Measurements from ENCODE around the gene LHCGR. TPM values are rescaled to one million over a fixed set of nuclear protein-coding genes. Genes with fewer than 3 reads are reported as not detected.
"Not testable (repeated sequence)": the region's sequence is repeated elsewhere in the genome, so short reads cannot be mapped to it uniquely, and the experiment has no call there.

LHCGR gene
- total RNA-seq, 1 experiment from 2014 or later: not detected

DNA sequence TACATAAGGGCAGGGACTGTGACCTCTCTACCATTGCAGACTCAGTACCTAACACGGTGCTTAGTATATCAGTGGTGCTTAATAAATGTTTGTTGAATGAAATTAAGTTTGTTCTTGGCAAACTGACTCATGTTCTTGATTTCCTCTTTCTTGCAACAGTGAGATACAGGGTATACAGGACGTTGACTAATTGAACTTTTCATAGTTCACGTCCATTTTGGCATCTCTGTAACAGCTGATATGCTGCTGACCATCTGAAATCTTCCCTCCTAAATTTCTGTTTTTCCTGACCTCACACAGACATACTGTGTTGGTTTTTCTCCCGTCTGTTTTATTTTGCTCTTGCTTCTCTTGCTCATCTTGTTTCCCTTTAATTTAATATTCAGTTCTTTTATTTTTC, 44.2 kb downstream of the LHCGR start:
- DNase-seq (ENCODE audit: low spot score): no peak

DNA sequence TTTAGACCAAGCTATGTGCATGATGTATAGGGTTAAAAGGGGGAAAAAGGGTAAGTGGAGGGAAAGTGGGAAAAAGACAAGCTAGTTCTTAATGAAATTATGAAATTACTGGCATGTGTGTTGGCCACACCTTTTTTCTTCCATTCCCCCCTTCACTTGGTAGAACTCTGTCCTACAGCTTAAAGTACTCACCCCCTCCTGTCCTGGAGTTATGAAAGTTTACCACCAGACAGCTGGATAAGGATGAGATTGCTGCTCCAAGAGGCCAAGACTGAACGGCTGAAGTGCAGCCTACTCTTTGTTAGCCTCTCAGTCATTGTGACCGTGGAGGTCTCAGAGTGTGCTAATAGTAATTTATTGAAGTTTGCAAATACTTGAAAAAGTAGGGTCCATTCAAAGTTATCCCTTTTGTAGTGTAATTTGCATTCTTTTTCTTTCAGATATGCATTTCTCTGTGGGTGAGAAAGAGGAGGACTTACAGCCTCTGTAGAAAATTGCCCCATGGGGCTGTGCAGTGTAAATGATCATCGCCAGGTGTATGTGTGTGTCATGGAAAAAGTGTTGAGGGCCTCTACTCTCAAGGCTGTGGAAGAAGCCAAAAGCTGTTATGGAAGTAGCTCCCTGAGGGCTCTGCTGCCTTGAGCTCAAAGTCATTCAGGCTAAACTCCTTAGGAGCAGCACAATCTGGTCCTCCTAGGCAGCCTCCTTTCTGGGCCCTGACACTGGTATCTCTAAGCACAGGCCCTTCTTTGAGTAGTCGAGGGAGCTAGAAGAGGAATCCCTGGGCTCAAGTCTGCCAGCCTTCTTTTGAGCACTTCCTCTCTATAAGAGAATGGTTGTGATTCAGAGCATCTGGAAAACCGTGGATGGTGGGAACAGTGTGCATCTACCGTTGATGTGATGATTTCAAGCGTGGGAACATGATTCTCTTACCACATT, 46.2 kb downstream of the LHCGR start:
- DNase-seq (ENCODE audit: low spot score): no peak

DNA sequence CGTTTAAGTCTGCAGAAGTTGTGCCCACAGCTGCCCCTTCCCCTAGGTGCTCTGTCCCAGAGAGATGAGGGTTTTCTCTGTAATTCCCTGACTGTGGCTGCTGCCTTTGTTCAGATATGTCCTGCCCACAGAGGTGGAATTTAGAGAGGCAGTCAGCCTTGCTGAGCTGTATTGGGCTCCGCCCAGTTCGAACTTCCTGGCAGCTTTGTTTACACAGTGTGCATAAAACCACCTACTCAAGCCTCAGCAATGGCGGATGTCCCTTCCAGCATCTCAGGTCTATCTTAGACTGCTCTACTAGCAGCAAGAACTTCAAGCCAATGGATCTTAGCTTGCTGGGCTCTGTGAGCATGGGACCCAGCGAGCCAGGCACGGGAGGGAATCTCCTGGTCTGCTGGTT, 48.1 kb downstream of the LHCGR start:
- DNase-seq (ENCODE audit: low spot score): peak; percentile 65

DNA sequence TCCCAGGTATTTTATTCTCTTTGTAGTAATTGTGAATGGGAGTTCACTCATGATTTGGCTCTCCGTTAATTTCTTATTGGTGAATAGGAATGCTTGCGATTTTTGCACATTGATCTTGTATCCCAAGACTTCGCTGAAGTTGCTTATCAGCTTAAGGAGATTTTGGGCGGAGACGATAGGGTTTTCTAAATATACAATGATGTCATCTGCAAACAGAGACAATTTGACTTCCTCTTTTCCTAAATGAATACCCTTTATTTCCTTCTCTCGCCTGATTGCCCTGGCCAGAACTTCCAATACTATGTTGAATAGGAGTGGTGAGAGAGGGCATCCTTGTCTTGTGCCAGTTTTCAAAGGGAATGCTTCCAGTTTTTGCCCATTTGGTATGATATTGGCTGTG, 51.9 kb downstream of the LHCGR start:
- not testable (repeated sequence) for DNase-seq (ENCODE audit: low spot score)

DNA sequence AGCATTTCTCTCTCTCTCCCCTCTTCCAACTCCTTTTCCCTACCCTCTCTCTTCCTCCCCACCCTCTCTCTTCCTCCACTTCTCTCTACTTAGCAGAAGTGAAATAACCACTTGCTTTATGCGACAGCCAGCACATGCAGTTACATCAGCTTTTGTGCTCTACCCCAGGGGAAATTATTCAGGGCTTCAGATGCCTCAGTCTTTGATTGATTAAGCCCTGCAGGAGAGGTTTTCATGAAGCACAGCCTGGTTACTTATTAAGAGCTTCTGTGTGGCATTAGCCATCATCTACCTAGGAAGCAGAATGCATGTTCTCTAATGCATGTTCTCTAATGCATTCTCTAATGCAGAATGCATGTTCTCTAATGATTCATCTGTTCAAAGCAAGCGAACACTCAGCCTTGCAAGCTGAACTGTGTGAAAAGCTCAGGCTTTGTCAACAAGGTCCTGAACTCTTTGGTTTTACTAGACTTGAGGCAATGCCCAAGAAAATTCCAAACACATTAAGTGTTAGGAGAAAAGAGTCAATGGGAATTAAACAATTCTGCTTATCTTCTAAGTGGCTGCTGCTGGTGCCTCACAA, 56.1 kb downstream of the LHCGR start:
- DNase-seq (ENCODE audit: low spot score): no peak

DNA sequence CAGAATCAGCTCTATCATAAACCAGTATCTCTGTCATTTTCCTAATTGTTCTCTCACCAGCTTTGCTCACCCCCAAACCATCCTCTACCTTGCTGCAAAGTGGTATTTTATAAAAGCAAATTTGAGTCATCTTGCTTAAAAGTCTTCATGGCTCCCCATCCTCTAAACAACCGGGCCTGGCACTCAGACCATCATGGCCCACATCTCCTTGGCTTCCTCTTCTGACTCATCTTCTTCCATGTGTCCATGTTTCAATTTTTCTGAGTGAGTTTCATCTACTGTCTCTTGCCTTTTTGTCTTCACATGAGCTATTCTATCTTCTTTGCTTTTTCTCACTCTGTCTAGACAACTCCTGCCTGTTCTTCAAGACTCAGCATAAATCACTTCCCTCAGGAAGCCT, 58.6 kb downstream of the LHCGR start:
- DNase-seq (ENCODE audit: low spot score): no peak

DNA sequence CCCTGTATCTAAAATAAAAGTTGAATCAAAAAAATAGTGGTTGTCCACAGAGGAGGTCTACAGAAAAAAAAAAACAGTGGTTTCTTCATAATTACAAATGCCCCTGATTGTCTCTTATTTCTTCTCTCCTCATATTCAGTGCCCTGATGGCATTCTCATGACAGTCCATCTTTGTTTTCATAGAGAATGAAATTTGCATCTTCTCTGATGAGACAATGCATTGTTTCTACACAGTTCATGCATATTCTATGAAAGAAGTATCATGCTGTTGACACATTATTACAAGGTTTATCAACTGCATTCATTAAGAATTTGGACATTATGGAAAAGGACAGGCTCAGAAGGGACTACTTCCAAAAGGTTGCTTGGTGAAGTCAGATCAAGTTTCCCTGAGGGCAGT, 59.5 kb downstream of the LHCGR start:
- no peak for DNase-seq (ENCODE audit: low spot score)

DNA sequence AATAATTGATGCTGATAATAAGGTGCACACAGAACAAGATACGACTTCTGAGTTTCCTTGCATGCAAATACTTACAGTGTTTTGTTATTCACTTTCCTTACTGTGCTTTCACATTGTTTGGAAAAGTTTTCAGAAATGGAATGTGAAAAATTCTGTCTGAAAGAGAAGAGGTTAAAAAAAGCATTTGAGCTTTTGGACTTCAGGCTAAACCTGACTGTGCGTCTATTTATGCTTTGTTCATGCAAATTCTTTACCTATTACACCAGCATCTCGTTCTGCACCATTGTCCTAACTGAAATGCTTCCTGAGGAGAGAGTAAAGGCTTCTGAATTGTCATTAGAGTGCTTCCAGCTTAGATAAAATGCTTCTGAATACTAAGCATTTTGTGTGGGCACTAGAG, 61.4 kb downstream of the LHCGR start:
- DNase-seq (ENCODE audit: low spot score): no peak

DNA sequence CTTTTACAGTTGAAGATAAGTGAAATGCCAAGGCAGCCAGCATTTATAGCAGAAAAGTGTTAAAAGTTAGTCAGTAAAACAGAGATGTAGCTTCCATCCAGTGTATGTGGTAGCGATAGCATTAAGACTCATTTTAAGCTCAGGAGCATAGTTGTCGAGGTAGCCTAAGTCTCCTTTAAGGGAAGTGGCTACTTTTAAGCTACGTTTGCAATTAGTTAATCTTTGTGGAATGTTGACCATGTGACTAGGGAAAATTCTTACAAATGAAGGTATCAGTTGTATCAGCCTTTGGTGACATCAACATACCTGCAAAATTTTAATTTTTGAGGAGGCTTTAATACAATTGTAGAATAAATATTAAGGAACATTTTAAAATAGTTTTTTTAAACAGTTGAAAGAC, 61.9 kb downstream of the LHCGR start:
- no peak for DNase-seq (ENCODE audit: low spot score)

DNA sequence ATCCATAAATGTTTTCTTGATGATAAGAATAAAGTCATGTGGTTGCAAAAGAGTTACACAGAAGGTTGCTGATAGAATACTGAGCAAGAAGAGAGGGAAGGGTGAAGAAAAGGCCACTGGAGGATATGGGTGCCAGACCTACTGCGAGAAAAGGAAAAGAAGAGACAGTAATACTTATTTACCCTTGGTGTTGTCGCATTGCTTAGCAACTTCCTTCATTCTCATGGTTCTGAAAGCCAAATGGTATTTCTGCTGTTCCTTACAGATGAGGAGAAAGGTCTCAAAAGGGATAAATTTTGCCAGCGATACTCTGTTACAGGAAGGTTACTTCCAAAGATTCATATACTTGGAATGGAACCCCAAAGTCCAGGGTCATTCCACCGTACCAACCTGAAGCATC, 62.5 kb downstream of the LHCGR start:
- DNase-seq (ENCODE audit: low spot score): no peak

DNA sequence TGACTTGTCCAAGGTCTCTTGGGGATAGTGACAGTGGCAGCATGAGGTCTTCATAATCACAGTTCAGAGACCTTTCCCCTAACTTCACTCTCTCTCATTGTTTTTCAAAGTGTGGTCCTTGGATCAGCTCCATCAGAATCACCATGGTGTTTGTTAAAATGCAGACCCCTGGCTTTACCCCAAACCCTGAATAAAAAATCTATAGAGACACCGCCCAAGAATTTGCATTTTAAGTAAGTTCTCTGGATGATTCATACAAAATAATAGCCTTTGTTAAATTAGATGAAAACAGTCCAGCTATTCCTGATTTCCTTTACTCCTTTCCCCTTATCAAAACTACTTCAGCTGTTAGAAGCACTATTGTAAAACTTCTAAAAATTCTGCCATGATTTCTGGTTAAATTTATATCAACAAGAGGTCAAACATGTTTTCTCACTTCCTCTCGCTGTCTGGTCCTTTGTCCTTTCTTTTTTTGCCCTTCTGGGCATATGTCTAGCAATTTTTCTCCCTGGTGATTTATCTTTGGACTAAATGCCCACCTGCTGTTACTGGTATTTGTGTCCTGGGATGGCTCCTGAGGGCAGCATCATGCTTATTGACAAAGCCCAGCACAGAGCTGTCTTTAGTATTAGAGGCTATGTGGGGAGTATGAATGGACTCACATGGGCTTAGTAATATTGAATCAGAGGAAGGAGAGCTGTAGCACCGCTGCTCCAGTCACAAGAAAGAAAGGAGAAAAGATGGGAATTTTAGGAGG, 63.4 kb downstream of the LHCGR start:
- DNase-seq (ENCODE audit: low spot score): no peak

DNA sequence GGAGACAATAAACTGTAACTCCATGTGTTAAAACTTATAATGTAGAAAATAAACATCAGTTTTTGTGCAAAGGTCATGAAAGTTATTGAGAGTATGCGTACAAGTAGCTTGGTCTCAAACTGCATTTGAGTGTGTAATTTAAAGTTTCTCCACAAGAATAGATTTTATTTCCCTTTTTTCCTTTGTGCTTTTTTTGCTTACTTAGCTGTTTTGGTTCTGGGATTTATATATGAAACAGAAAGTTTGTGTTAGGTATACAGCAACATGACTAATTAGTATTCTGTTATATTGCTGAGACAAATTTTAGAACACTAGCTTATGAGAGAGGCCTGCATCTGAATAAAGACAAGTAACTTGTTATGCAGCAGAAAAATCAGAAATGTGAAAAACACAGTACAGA, 70.4 kb downstream of the LHCGR start:
- no peak for DNase-seq (ENCODE audit: low spot score)

DNA sequence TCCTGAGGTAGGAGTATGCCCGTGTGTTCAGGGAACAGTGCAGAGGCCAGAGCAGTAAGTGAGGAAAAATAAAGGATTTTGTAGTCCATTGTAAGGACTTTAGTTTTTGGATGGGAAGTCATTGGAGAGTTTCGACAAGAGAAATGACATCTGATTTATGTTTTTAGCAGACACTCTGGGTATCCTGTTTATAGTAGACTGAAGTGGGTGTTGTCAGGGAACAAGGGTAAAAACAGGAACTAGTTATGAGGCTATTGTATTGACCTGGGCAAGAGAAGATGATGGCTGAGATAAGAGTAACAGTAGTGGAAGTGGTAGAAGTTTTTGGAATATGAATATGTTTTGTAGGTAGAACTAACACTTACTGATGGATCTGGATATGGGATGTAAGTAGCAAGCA, 78.1 kb downstream of the LHCGR start:
- no peak for DNase-seq (ENCODE audit: low spot score)

DNA sequence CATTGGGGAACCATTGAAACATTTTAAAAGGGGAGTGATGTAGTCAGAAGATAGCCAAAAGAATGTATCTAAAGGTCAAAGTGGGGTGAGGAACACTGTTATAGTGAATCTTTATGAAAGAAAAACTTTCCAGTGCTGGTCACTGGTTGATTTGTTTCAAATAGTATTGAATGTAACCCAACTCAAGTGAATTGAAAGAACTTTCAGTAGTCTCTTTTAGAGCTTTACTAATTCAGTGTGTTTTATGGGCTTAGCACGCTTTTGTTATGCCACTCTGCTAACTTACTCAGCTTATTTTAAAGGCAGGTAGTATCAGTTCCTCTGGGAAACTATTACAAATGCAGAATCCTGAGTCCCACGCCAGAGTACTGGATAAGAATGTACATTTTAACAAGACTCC, 80.6 kb downstream of the LHCGR start:
- no peak for DNase-seq (ENCODE audit: low spot score)

DNA sequence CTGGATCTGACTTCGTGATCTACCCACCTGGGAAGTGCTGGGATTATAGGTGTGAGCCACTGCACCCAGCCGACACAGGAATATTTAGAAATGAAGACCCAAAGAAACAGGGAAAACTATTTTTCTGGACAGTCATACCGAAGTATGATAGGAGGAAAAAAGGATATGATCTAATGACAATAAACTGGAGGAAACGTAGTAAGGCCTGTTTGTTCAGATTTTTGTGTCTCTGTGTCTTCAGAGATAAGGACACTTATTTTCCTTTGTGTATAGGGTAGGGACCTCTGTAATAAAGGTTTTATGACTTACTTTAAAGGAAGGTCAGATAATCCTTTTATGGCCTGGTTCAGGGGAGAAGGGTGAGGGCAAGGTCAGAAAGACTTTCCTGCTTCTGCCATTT, 81.9 kb downstream of the LHCGR start:
- no peak for DNase-seq (ENCODE audit: low spot score)

DNA sequence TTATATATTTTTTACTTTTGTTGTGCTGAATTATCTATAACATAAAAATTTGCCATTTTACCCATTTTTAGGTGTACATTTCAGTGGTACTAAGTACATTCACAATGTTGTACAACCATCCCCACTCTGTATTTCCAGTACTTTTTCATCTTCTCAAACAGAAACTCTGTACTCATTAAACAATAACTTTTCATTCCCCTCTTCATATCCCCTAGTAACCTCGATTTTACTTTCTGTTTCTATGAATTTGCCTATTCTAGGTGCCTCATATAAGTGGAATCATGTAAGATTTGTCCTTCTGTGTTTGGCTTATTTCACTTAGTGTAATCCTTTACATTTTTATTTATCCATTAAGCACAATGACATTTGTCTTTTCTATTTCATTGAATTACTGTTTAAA, 86.5 kb downstream of the LHCGR start:
- no peak for DNase-seq (ENCODE audit: low spot score)

DNA sequence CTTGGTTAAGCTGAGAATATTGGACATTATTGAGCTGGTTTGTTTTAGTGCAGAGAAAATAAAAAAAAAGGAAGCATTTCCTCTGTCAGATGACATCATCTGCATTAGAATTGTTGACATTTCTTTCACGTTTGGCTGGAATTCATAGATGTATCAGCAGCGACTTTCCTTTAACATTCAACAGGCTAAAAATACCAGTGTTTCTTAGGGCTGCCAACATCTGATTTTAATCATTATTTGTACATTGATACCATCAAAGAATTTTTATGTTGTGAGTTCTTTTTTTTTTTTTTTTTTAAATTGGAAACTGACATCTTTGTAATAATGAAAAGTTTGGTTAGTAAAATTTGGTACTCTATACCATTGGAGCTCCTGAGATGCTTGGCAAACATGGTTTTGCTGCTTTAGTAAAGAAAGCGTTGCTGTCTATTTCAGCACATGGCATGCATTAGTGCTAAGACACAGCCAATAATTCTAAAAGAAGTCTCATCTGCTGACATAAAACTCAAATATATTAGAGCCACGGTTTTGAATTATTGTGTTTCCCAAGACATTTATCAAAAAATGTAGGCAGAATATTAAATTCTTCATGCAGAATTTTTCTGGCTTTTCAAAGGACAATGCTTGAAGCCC, 104.2 kb downstream of the LHCGR start:
- DNase-seq (ENCODE audit: low spot score): no peak

DNA sequence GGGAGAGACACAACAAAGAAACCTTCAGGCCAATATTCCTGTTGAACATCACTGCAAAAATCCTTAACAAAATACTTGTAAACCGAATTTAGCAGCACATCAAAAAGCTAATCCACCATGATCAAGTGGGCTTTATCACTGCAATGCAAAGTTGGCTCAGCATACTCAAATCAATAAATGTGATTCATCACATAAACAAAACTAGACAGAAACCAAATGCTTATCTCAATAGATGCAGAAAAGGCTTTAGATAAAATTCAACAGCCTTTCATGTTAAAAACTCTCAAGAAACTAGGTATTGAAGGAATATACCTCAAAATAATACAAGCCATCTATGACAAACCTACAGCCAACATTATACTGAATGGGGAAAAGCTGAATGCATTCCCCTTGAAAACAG, 117.3 kb downstream of the LHCGR start:
- DNase-seq (ENCODE audit: low spot score): no peak
